Stimulated activated CD4-positive, alpha-beta T cell treated with anti-CD3 and anti-CD28 coated beads, Interleukin-12 subunit alpha, Interleukin-12 subunit beta, amount 100 ng/mL, for 24 hours (primary cell): Measurements from ENCODE around the gene ELFN2.
"Not testable (repeated sequence)": the region's sequence is repeated elsewhere in the genome, so short reads cannot be mapped to it uniquely, and the experiment has no call there.

Experiments used
- DNase-seq, 2 experiments: peaks; one replicate each; pipeline ENCODE4 v3.0.0-alpha.2; 2020; ENCODE audit warnings: low read depth in 2 of 2

Gene ELFN2

DNA sequence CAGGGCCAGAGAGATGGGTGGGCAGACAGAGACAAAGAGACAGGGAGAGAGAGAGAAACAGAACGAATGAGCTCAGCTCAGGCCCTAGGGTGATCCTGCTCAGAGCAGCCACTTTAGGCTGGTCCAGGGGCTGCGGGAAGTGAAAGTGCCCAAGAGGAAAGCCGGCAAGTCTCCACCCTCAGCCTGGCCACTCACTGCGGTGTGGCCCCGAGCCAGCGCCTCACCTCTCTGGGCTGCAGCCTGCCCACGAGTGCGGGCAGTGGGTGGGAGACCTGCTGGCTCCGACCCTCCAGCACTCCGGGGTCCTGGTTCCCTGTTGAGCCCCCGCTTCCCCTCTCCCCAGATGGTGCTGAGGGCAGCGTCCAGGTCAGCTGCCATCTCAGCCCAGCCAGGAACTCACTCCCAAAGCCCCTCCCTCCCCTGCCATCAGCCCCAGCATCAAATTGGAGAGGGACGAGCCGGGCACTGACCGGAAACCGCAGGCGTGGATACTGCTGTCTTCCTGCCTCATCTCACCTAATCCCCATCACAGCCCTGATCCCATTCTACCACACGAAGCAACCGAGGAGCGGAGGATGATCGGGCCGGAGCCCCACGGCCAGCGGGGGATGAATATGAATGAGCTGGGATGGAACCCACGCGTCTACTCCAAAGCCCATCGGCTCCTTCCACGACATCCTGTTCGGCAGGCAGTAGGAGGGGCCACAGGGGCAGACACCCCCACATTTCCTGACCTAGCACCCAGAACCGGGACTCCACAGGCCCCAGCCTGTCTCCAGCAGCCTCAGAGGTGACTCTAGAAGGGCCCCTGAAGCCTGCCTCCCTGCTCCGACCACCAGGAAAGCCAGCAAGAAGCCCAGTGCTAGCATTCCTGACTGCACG is 16.9 kb downstream of the ELFN2 start:
- no peak for DNase-seq

DNA sequence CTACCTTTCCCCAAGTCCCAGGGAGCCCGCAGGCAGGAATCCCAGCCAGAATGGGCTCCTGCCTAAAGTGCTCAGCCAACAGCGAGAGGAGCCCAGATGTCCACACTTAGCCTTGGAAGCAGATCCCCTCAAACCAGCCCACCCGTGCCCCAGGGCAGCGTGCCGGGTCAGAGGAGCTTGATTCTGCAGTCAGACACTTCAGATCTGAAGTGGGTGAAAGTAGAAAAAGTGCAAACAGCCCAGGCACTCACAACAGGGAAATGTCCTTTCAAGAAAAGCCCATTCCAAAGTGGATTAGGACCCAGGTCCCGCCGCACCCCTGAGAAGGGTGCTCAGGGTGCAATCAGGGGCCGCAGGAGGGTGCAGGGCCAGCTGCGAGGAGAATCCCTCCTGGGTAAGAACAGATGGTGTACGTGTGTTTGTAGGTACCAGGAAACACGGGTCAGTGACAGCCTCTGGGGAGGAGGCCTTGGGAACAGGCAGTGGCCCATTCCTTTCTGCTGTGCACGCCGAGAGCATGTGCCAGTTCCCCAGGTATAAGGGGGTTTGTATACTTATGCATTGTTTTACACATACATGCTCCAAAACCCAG is 17.7 kb downstream of the ELFN2 start:
- no peak for DNase-seq

DNA sequence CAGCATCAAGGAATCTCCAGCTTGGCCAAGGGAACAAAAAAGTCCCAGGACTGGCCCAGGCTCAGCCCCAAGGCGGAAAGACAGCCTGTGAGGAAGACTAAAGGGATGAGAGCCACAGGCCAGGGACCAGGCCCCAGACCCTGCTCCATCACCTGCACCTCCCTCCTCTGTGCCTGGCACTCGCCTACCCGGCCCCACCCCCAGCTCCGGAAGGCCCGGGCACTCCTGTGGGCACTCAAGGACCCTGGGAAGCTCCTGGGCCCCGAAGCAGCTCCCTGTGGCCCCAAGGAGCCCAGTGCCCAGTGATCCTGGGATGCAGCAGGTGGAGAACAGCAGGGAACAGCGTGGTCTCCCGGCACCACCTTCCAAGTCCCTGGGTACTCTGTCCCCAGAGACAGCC is 18.2 kb downstream of the ELFN2 start:
- DNase-seq, result no peak

DNA sequence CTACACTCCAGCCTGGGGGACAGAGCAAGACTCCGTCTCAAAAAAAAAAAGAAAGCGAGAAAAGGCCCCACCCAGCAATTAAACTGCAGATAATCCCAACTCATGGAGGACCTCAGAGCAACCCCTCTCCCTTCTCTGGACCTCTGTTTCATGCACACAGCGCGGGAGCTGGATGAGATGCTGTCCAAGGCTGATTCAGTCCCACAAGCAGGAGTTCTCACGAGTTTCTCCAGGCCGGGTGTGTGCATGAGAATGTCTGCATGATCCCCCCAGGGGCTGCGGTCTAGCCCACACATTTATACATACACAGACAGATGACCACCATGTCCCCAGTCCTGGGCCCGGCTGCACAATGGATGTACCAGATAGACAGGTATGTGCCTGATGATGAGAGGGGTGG is 19.4 kb downstream of the ELFN2 start:
- no peak for DNase-seq

DNA sequence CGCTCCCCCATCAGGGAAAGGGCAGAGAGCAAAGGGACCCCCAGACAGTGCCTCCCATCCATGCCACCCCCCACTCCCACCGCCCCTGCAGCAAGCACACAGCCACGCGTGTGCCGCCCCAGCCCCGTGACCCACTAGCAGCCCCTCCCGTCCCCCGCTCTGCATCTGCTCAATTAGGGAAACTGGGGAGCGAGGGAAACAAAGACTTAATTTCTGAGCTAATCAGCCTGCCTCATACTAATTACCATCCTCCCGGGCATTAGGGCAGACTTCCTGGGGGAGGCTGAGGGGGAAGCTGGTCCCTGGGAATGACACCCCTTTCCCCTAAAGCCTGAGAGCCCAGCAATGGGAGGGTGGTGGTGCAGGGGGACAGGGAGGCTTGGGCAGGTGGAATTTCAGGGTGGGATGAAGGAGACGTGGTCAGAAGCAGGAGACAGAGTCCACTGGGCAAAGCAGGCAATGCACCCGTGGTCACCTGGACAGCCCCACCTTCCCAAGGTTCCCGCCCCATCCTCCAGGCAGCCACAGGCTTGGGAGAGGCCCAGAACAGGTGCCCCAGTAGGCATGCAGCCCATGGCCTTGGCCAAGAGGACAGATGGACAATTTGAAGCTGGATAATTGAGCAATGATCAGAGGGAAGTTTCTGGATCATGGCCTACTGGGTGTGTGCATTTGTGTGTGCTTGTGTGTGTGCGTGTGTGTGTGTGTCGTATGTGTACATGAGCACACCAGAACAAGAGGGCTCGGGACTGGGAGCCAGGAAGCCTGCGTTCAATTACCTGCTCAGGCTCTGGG is 20.6 kb downstream of the ELFN2 start:
- no peak for DNase-seq

DNA sequence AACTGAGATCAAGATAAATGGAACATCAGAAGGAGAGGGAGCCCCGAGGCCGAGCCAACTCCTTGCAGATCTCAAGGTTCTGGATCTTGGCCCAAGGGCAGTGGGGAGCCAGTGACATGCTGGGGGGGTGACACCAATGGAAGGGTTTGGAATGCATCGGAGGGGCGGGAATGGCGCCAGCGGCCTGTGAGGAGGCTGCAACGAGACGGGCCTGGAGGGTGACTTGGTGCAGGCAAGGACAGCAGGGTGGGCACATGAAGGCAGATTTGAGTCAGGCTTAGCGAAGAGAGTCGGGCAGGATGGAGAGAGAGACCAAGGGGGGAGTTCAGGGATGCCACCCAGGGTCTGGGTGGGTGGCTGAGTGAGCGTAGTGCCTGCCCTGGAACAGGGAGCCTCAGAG is 23.2 kb downstream of the ELFN2 start:
- no peak for DNase-seq

DNA sequence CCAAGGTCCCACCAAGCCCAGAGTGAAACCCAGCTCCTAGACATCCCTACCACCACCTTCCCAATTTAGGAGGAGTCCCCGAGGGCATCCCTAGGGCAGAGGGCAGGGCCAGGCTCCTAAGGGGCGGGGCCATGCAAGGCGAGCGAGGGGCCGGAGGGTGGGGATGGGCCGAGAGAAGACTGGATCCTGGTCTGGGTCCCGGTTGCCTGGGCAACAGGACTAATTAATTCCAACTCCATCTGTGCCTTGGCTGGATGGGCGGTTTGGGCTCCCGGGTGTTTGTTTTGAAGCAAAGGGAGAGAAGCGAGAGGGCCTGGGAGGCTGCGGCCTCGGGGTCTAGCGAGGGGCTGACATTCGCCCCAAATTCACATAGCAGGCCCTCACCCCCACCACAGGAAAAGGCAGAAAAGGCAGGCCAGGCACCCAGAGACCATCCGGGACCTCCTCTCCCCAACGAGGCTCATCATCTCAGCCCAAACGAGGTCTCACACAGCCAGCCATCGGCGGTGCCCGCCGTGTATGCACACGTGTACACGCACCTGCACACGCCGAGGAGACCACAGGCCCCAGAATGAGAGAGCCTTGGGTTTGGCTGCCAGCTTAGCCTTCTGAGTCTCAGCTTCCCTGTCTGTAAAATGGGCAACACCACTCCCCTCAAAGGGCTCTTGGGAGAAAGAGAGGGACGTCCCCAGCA is 23.9 kb downstream of the ELFN2 start:
- no peak for DNase-seq

DNA sequence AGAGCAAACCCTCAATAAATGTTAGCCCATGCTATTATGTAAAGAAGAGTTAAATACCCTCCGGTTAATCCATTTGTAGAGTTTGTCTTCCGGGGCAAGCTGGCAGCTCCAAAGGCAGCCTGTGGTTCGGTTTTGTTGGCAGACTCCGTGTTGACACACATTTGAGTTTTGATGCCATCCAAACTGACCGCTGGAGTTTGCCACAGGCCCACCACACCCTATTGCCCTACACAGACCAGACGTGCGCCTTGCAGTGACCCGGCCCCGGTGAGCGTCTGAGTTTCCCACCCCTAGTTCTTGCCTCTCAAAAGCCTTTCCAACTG is 25.1 kb downstream of the ELFN2 start:
- no peak for DNase-seq

DNA sequence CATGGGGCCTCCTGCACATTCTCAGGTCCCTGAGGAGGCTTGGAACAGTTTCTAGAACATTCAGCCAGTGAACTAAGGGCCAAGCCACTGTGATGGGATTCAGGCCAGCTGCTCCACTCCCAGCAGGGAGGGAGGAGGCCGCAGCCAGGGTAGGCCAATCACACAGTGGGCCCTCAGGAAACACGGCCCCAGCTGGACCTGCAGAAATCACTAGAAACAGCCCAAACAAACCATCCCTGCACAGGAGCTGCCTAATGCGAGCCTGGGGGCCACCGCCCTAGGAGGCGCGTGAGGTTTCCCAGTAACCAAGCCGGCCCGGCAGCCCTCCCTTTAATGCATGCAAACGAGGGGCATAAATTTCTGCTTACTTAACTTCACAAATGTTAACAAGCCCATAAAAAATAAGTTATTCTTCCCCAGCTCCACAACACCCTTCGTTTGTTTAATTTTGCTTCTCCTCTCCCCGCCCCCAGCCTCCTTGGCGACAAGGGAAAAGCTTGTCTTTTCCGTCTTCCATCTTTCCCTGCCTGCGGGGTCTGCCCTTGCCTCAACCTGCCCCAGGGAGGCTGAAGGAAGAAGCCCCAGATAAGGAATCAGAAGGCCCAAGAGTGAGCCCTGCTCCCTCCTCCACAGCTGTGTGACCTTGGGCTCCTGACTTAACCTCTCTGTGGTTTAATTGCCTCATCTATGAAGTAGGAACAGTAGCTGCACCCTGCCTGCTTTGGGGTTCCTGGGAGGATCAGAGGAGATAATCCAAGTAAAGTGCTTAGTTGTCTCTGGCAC is 25.7 kb downstream of the ELFN2 start:
- no peak for DNase-seq

DNA sequence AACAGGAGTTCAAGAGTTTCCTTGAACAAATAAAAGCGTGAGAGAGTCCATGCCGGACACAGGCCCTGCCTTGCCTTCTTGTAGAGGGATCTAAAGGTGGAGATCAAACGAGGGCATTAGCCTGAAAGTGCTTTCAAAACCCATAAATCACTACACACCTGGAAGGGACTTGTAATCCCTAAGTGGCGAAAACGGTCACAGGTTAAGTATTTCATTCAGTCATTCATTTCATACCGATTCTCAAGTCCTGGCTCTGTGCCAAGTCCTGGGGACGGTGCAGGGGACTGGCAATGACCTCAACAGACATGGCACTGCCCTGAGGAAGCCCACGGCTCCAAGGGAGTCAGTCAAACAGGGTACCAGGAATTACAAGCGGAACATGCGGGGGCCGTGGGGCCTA is 26.6 kb downstream of the ELFN2 start:
- no peak for DNase-seq

DNA sequence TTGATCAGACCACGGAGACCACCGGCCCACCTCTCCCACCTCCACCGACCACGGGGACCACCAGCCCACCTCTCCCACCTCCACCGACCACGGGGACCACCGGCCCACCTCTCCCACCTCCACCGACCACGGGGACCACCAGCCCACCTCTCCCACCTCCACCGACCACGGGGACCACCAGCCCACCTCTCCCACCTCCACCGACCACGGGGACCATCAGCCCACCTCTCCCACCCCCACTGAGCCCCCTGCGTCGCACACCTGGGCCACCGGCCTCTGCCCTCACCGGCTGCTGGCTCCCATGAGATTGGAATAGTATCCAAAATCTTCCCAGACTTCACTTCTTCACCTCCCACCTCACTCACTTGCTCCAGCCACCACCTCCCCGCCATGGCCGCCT is 27.8 kb downstream of the ELFN2 start:
- DNase-seq, result not testable (repeated sequence)

DNA sequence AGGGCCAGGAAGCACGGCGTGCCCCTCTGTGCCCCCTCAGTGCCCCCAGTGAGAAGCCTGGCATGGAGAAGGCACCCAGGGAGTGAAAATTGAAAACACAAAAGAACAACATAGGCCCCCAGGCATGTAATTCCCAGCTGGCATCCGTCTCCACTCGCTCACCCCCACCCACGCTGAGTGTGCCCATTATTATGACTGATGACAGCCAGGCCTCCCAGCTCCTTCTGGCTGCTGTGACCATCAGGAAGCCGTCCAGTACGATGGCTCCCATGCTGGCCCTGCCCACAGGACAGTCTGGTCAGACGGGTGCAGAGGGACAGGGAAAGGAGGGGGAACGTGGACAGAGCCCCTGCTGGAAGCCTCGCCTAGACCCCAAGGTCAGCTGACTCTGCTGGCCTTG is 30.1 kb downstream of the ELFN2 start:
- DNase-seq, result no peak

DNA sequence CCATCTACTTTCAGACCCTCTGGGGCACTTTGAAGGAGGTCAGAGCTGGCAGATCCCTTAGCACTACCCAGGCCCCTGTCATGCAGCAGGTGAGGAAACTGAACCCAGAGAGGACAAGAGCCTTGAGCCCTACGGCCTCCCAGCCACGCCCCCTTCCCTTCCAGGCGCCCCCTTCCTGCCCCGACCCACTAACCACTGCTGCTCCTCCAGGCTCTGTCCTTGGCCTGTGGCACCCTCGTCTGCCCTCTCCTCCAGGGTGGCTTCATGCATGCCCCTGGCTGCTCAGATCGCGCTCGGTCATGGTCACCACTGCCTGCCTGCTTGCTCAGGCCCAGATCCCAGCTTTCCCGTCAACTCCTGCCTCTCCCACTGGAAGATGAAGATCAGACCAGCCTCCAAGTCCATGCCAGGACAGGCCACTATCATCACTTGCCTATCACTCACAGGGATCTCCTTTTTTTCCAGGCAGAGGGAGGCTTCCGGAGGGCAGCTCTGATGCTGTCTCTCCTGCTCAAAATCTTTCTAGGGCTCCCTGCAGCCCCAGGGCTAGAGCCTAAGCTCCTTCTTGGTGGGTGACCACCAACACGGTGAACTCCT is 30.7 kb downstream of the ELFN2 start:
- DNase-seq, result no peak

DNA sequence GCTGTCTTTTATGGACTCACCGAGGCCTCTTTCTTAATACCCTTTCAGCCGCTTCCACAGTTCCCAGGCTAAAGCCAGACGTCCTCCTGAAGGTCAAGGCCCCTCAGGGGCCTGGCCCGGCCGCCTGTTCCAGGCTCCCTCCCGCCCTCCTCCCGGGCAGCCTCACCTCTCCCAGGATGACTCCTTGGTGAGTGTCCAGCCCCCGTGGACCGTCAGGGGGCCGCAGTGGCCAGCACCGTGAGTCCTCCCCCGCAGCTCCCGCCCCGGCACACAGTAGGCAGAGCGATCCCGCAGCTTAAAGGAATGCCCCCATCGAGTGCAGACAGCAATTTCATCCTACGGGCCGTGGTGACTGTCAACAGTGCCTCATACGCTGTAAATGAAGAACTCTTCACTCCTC is 32.9 kb downstream of the ELFN2 start:
- DNase-seq, result no peak

DNA sequence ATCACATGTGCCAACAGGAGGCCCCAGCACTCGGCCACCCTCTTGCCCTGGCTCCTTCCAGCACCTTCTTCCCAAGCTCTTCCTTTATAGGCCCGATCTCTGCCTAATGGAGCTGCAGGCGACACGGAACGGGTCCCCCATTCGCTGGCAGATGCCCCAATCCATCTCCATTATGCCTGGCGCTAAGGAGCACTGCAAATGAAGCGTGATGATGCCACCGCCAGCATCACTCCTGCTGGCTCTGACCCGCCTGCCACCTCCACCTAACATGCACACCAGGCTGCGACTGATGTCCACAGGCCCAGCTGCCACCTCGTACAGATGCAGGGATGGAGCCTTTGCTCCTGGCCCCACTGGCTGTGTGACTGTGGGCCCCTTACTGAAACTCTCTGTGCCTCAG is 33.5 kb downstream of the ELFN2 start:
- no peak for DNase-seq

DNA sequence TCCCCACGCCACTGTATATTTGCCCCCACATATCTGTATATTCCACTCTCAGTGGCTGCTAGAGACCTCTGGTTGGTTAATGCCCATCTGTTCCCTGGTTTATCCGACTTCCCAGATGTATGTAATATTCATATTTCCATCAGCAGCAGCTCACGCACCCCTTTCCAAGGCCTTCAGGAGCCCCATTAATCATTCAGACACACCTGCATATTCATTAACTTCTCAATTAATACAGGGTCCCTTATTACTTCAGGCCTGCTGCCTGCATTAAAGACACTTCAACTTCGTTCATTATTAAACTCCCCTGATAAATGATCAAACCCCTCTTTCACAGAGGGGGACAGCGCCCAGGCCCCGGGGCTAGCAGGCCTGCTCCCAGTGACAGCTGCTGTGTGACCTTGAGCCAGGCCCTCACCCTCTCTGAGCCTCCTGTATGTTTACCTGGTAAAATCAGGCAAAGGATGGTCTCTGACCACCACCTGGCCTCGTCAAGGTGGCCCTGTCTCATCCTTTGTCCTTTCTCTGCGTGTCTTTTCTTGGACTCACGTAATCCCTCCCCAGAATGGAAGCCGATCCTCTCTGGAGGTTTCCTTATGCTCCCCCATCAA is 34.5 kb downstream of the ELFN2 start:
- DNase-seq, result no peak

DNA sequence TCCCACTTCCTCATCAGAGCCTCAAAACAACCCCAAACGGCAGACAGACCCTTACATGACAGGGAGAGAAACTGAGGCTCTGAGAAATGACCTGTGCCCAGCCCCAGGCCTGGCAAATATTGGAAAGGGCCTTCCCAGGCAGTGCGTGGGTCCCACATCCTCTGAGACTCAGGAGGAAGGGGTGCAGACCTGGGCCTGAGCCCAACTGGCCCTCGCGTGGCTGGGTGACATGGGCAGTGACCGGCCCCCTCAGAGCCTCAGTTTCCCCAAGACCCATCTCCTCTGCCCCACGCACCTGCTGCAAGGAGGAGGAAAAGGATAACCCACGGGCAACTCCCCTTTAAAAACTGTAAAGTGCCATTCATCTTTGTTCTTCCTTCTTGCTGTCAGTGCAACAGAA is 35.6 kb downstream of the ELFN2 start:
- DNase-seq, result no peak

DNA sequence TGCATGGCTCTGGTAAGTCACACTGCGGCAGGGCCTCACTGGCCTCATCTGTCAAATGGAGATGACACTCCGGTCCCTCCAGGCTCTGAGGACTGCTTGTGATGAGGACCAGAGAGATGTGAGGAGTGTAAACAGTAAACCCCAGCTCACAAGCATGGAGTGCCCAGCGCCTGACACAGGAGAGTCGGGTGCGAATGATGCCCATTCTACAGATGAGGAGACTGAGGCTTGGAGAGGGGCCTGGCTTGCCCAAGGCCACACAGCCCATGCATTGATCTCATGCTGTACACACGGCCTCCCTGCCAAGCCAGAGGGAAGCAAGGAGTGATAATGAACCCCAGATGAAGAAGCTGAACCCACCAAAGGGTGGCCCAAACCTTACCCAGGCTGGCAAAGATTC is 37.2 kb downstream of the ELFN2 start:
- DNase-seq, result no peak

DNA sequence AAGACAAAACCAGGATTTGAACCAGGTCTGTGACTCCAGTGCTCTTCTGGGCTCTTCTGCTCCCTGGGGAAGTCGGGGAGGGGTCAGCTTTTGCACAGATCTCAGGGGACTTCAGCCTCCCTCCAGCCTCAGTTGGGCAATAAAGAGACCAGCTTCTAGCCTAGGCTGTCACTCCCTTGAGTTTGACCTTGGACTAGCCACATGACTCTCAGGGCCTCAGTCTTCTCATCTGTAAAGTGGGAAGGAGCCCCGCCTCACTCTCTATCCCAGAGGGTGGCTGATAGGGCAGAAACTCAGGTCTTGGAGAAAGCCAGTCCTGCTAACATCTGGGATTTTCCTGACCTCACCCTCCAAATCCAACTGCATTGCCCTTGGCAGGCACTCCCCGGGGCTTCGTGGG is 38.7 kb downstream of the ELFN2 start:
- no peak for DNase-seq

DNA sequence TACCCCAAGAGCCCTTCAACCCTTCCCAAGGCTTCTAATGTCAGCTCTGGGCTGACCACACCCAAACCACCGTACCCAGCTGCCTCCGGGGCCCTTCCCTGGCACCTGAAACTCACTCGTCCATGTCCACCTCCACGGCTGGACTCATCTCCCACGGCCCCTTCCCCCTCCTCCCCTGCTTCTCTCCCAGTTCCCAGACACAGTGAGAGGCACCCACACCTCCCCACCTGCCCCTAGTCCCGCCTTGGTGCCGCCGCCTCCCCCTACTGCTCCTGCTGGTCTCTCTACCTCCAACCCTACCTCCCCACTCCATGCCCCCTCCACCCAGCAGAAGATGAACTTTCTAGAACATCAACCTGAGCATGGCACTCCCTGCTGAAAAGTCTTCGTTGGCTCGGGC is 39.5 kb downstream of the ELFN2 start:
- DNase-seq, result no peak

DNA sequence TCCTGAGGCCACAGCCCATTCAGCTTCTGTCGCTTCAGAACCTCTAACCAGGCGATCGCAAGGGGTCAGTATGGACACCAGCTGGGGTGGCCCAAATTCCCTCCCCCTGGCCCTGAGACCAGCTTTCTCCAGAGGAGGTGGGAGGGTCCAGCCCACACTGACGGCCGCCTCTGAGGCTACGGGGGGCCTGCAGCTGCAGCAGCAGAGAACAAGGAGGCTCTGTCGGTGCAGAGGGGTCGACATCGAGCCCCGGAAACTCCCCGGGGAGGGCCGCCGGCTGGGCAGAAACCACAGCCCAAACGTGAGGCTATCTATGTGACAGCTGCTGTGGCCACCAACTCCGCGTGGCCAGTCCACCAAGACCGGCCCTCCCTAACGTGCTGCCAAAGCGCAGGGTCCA is 40.8 kb downstream of the ELFN2 start:
- DNase-seq, result no peak
